Cortex of kidney (tissue), 1 donor: ENCODE results near the gene TECPR1.
"Not testable (repeated sequence)": the region's sequence is repeated elsewhere in the genome, so short reads cannot be mapped to it uniquely, and the experiment has no call there.

Experiments
- DNase-seq: peaks from one replicate; lab custom pipeline; 2025; lab: John Stamatoyannopoulos, UW

Gene TECPR1

DNA sequence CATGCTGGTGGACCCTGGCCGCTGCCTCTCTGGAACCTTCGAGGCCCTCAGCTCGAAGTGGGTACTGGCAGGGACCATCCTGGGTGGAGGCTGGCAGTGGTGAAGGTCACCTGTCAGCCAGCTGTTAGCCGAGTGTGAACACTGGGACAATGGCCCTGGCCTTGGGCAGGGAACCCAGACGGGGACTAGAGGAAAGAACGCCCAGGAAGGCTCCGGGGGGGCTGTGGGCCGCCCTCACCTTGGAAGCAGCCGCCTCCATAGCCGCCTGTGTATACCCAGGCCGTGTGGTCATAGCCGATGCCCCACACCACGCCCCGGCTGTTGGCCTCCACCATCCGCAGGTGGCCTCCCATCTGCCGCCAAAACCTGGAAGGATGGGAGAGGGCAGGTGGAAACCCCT is 23.2 kb downstream of the TECPR1 start:
- DNase-seq, result no peak

DNA sequence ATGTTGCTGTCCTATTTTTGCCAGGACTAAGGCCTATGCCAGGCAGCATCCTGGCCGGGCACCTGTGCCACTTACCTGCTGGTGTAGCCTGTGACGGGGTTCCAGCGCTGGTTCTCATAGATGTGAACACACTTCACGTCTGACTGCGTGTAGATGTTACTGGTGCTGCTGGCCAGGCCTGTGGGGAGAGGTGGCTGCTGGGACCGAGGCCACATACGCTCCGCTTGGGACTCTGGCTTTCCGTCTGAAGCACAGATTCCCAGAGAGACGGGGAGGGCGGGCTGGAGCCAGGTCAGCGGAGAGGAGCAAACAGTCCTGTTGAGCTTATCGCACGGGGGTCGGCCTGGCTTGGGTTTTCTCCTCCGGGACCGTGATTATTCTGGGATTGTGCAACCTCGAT is 24.1 kb downstream of the TECPR1 start:
- no peak for DNase-seq

DNA sequence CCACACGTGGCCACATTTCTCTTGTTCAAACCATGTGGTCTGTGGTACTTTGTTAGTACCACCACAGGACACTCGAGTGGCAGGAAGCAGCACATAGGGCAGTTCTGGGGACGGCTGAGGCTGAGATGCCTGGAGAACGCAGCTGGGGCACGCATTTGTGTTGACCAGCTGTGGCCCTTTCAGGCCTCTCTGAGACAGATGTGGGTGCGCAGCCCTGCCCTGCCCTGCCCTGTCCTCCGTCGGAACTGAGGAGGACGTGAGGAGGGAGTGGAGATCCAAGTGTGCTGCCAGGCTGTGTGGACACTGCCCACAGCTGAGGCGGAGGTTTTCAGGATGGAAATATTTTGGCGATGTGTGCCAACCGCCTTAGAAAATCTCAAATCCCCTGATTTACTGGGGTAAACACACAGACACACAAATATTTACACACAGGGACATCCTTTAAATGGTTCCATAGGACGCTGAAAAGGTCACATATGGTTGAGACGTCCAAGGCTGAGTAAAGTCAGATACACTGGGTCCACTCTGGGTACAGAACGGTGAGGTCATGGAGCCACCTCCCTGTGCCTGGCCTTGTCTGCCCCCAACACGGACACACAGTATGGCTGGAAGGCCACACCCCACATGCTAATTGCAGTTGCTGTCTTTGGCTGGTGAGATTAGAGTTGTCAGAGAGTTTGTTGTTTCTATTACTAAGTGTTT is 26.0 kb downstream of the TECPR1 start:
- no peak for DNase-seq

GRCh38 chr7:98224701-98225181 is 27.3 kb downstream of the TECPR1 start:
- no peak for DNase-seq

- no peak for DNase-seq
These were observed 27.9 kb downstream of the TECPR1 start for GRCh38 chr7:98223898-98224700.

- DNase-seq, result no peak
These were observed 28.6 kb downstream of the TECPR1 start for GRCh38 chr7:98223351-98223897.

- no peak for DNase-seq
These were observed 29.4 kb downstream of the TECPR1 start for GRCh38 chr7:98222533-98223195.

DNA sequence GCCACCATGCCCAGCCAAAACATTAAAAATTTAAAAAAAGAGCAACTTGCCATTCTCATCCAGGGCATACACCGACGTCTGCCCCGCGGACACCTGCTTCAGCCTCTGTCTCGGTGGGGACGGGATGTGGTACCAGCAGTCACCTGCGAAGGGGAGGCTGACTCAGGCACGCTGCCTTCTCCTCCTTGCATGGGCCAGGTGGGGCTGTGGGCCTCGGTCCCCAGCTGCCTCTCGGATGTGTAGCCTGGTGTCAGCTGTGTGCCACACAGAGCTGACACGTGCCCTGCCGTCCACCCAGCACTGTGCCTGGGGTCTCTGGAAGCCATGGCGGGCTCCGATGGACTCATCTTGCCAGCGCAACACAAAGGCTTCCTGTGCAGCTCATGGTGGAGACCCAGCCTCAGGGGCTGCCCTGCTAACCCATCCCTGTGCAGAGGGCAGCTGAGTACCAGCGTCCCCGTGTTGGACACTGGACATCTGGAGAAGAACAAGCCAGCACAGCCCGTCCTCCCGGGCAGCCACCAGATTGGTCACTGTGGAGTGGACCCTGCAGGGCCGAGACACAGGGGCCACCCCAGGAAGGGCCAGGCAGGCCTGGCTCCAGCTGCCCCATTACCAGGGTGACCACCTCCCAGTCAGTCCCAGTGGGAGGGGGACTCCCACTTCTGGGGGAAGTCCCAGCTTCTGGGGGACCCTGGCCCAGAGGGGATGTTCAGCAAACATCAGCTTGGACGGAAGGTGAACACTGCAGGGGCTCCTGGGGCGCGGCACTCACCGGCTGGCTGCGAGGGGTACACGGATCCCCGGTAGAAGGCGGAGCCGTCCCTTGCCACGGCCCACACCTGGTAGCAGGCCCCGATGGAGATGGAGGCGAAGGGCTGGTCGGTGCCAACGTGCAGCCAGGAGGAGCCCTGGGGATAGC is 30.2 kb downstream of the TECPR1 start:
- DNase-seq, result no peak

DNA sequence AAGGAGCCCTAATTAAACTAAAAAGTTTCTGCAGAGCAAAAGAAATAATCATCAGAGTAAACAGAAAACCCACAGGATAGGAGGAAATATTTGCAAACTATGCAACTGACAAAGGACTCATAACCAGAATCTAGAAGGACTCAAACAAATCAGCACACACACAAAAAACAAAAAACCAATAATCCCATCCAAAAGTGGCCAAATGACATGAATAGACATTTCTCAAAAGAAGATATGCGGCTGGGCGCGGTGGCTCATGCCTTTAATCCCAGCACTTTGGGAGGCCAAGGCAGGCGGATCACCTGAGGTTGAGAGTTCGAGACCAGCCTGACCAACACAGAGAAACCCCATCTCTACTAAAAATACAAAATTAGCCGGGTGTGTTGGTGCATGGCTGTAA is 32.6 kb downstream of the TECPR1 start:
- DNase-seq, result not testable (repeated sequence)

DNA sequence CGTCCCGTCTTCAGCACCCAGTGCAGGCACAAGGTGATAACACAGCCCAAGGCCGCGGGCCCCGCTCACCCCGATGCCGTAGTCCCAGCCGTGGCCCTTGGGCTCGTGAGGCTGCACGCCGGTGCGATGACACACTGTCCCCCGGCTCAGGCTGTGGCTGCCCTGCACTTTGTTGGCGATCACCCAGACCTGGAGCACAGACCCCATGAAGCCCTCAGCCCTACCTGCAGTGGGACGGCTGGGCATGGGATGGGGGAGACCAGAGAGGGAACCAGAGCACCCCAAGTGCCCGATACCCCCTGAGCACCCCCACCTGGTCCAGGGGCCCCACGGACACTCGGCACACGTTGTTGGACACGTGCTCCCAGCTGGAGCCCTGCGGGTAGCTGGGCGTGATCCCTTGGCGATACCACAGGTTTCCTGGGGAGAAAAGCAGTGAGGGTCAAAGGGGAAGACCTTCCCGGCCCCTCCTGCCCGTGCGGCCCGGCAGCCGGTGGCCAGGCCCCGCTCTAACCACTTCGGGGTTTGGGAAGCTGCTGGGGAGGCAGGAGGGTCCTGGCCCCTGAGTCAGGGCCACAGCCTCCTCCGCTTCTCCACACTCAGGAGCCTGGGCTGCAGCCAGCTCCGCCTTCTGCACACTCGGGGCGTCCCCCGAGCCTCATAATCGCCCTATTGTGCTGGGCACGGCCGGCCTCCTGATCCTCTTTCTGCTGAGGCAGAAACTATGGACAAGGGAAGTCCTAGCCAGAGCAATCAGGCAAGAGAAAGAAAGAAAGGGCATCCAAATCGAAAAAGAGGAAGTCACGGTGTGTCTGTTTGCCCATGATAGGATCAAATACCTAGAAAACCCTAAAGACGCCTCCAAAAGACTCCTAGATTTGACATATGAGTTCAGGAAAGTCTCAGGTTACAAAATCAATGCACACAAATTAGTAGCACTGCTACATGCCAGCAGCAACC is 34.1 kb downstream of the TECPR1 start:
- no peak for DNase-seq

DNA sequence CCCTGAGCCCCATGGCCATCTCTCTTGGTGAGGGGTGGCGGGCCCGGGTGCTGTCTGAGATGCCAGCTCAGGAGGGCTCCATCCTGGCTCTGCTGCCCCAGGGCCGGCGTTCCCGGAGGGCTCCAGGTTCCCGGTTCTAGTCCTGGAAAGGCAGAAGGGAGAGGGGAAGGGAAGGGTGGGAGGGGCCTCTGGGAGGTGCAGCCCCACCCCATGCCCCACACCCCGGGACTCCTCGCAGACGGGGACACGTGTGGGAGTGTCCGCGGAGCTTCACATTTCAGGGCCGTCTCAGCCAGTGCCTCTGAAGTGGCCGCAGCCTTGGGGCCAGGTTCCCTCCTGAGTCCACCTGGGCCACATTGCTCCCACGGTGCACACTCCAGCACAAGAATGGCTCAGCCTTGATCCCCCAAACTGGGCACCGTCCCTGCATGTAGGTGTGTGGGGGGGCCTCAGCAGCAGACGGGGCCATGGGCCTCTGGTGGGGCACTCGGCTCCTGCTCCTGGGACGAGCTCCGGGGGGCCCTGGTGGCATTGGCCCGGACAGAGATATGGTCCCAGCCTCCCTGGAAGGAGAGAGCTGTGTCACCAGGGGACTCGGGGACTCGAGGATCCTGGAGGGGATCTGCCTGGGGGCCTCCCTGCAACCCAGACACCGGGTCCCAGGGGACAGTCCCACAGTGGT is 35.0 kb downstream of the TECPR1 start:
- DNase-seq, result no peak

DNA sequence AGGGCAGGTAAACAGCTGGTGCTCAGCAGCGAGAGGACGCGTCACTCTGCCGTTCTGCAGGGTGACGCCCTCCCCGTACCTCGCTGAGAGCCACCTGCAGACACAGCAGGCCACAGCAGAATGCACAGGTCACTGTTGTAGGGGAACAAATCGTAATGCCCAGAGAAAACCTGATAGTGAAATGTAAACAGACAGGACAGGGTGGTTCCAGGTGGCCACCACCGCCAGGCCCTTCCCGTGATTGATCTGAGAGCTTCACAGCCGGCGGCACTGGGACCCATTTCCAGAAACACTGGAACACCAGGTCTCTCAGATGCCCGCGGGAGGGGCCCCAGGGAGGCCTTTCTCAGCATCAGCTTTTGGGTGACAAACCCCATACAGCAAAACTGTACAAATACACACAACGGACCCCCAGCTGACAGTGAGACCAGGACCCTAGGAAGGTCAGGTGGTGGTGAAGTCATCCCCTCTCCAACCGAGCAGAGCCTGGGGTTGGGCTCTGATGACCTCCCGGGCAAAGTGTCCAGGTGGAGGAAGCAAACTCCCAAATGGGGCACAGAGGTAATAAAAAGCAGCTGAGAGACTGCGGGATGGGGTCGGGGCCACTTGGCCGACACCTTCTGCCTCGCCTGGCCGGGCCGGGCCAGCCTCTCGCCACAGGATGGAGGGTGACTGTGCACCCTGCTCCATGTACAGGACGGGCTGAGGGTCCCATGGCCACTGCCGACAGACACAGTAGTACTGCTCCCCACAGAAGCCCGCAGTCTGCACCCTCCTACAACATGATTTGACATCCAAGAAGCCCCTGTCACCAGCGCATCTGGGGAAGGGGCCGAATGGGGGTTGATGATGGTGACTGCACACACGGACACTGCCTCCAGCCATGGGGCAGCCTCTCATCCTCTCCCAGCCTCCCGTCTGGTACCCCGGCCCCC is 36.2 kb downstream of the TECPR1 start:
- DNase-seq, result no peak

GRCh38 chr7:98214811-98215321 is 37.2 kb downstream of the TECPR1 start:
- no peak for DNase-seq

DNA sequence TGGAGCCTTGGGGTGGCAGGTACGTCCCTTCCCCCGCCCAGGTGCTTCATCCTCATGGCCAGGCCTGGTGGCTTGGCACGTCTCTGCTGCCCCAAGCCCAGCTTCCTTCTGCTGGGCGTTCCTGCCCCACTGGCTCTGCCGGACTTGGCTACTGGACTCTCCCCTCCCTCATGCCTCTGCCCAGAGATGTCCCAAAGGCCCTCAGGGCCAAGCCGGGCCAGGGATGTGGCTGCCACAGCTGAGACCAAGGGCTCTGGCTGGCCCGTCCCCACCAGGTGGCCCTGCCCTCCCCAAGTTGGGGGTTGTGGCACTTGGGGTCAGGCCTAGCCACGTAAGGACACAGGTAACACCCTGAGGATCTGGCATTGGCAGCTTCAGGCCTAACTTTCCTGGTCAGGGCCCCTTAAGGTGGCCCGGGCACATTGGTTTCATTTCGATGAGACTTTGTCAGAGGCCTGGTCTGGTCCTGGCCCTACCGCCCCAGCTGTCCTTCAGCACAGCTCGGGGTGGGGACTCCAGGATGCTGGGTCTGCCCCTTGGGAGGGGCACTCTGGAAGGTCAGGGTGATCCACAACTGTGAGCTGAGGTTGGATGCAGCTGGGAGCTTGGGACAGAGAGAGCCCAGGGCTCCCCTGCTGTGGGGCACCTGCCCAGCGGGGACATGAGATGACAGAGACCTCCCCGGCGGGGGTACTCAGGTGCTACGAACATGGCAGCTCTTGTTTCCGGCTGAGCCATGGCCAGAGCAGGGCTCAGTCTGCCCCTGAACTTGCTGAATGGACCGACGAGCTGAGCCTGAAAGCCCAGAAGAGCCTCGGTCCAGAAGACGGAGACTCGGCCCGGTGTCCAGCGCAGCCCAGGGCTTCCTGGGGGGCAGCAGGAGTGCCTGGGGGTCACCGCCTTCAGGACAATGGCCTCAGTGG is 37.9 kb downstream of the TECPR1 start:
- no peak for DNase-seq

DNA sequence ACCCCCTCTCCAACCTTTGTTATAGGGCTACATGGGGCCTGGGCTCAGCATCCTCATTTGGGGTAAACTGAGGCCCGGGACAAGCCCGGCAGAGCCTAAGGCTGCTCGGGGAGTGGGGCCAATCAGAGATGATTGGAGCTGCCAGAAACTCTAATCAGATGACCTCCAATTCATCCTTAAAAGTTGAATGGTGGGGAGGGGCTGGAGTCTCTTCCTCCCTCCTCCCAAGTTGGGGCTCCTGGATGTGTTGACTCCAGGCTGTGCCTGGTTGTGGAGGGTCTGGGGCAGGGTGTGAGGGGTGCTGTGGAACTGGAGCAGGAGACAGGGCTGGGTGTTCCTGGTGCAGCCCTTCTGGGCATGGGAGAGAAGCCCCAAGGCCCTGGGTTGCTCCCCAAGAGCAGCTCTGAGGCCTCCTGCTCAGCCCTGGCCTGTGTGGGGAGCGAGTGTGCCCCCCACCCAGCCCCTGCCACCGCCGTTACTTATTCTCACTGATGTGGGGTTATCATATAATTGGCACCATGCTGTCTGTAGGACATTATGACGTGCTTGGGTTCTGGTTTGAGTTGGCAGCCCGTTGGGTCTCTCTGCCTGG is 38.6 kb downstream of the TECPR1 start:
- no peak for DNase-seq

DNA sequence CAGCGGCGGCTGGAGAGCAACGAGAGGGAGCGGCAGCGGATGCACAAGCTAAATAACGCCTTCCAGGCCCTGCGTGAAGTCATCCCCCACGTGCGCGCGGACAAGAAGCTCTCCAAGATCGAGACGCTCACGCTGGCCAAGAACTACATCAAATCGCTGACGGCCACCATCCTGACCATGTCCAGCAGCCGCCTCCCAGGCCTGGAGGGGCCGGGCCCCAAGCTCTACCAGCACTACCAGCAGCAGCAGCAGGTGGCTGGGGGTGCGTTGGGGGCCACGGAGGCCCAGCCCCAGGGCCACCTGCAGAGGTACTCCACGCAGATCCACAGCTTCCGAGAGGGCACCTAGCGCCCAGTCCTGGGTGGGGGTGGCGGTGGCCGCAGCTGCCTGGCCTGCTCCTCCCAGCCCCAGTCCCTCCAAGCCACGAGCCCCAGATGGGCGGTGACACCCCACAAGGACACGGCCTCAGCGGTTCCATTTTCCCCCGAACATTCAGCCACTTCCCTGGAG is 39.4 kb downstream of the TECPR1 start:
- DNase-seq, result no peak
